Stimulated activated naive CD4-positive, alpha-beta T cell treated with Interleukin-2 at 50 U/mL for 16 hours (primary cell): ENCODE data around the gene HSPA2.

Experiments
- DNase-seq: peaks from one replicate; lab custom pipeline; 2025; lab: John Stamatoyannopoulos, UW

The HSPA2 gene

GRCh38 chr14:64540208-64541202 is at the start of gene HSPA2:
HSPA2 (plus strand) TSS chr14:64540741; CDS start chr14:64540850, 109 bp downstream.
- peak; percentile 96 for DNase-seq

- DNase-seq, result no peak
These were observed 48.9 kb upstream of the HSPA2 start for GRCh38 chr14:64491637-64492036.

GRCh38 chr14:64493455-64493854 is 47.1 kb upstream of the HSPA2 start:
- DNase-seq, result no peak

GRCh38 chr14:64495252-64495651 is 45.3 kb upstream of the HSPA2 start:
- DNase-seq, result no peak

- DNase-seq, result no peak
These were observed 43.8 kb upstream of the HSPA2 start for GRCh38 chr14:64496764-64497163.

GRCh38 chr14:64500088-64500487 is 40.5 kb upstream of the HSPA2 start:
- no peak for DNase-seq

- DNase-seq, result no peak
These were observed 39.0 kb upstream of the HSPA2 start for GRCh38 chr14:64501411-64502171.

- DNase-seq, result no peak
These were observed 38.1 kb upstream of the HSPA2 start for GRCh38 chr14:64502456-64502855.

GRCh38 chr14:64502887-64503433 is 37.6 kb upstream of the HSPA2 start:
- peak; percentile 26 for DNase-seq

GRCh38 chr14:64503434-64504309 is 36.9 kb upstream of the HSPA2 start, which contains the start of gene ZBTB25:
ZBTB25 (minus strand) TSS chr14:64503838; CDS start chr14:64490533, 13,305 bp downstream.
- peak; percentile 96 for DNase-seq

GRCh38 chr14:64504310-64504896 is 36.1 kb upstream of the HSPA2 start, which contains the start of gene ZBTB1:
ZBTB1 (plus strand) TSS chr14:64504770; CDS start chr14:64521505, 16,735 bp downstream.
- peak; percentile 90 for DNase-seq

- DNase-seq, result peak; percentile 82
These were observed 35.4 kb upstream of the HSPA2 start for GRCh38 chr14:64504897-64505794.

GRCh38 chr14:64506721-64507120 is 33.8 kb upstream of the HSPA2 start:
- no peak for DNase-seq

- DNase-seq, result peak; percentile 41
These were observed 33.0 kb upstream of the HSPA2 start for GRCh38 chr14:64507376-64508156.

GRCh38 chr14:64508215-64508776 is 32.2 kb upstream of the HSPA2 start:
- no peak for DNase-seq

GRCh38 chr14:64509036-64509435 is 31.5 kb upstream of the HSPA2 start:
- no peak for DNase-seq

GRCh38 chr14:64510825-64511671 is 29.5 kb upstream of the HSPA2 start:
- DNase-seq, result peak; percentile 55

GRCh38 chr14:64513271-64513670 is 27.3 kb upstream of the HSPA2 start:
- no peak for DNase-seq
